NCI-H2107 treated with DMSO at 0.1 percent for 48 hours (cell line): Measurements from ENCODE around the gene NCDN.
A peak's percentile ranks its signal among the peaks of the same experiment; 100 is the strongest.

Experiments
- DNase-seq: peaks from one replicate; lab custom pipeline; 2025; ENCODE audit not compliant: unreplicated experiment; lab: John Stamatoyannopoulos, UW

Gene NCDN

DNA sequence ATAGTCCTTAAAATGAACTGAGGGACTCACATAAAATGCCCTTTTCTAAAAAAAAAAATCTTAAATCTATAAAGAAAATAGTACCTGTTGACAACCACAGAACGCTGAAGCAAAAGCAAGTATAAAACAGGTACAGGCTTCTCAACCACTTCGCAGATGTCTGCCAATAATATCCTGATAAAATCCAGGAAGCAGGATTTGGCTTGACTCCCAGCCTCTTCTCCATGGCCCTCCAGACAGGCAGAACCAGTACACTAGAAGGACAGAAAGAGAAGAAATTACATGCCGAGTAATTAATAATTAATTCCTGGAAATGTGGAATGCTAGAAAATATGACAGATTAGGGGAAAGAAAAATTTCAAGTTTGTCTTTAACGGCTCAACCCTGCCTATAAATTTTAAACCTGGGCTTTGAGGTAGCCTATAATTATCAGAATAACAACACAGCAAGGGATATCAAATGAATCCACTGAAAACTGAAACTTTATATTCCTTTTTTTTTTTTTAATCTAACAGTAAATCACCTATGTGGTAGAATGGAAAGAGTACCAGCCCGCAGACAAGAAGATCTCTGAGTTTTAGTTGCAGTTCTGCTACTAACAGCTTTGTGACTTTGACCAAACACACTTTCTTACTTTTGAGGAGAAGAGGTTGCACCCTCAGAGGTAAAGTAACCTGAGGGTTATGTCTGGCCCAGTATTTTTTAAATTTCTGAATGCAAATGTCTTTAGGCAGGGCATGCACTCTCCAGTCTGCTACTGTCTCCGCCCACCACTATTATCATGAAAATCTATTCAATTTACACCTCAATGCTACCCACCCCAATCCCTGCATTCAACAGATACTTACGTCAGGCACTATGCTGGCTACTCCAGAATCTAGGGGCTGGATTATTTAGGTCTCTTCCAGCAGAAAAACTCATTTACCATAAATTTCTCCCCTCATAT is 3.1 kb upstream of the NCDN start:
- DNase-seq: peak; percentile 70

DNA sequence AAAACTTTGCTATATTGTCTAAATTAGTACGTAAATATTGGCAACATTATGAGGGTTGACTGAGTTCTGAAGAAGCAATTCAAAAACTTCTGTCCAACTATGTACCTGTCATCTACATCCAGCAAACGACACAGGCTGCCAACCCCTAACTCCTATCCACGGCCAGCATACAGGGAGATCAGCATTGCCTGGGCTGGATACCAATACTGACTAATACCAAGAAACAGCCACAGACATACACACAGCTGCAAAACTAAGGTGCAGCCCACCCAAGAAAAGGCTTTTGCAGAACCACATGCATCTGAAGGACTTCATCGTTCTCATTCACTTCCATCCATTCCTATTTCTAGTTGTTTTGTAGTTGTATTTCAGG is 2.4 kb upstream of the NCDN start:
- DNase-seq: no peak

DNA sequence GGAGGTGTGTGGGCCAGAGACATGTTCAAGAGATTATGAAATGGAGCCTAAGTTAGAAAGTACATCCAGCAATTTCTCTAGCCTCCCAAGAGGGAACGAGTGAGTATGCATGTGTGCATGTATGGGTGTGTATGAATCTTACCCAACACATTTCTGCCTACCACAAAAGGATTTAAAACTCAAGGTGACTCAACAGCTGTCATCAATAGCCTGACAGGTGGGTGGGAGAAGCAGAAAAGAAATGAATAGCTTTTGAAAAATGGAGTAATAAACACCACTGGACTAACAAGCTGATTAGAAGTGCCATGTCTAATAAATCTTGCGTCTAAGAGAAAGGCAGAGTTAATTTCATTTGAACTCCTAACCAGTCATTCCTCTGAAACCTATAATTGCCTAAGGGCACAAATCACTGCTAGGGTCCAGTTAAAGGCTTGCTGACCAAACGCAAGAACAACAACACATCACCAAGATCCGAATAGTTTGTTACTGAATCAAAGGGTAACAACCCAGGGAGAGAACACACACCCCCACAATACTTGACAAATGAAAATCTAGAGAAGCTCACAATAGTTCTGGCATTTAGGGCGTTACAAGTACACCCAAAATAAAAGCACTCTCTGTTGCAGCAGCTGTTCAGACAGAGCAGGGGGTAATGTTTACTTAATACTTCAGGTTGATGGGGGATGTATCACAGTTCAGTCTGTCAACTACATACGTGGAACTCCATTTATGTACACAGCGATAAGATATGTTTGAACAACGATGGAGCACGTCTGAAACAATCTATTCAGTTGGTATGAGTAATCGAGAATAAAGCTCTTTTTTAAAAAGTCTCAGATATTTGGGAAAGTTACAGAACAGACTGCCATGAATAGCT is 1.8 kb upstream of the NCDN start:
- peak; percentile 86 for DNase-seq

DNA sequence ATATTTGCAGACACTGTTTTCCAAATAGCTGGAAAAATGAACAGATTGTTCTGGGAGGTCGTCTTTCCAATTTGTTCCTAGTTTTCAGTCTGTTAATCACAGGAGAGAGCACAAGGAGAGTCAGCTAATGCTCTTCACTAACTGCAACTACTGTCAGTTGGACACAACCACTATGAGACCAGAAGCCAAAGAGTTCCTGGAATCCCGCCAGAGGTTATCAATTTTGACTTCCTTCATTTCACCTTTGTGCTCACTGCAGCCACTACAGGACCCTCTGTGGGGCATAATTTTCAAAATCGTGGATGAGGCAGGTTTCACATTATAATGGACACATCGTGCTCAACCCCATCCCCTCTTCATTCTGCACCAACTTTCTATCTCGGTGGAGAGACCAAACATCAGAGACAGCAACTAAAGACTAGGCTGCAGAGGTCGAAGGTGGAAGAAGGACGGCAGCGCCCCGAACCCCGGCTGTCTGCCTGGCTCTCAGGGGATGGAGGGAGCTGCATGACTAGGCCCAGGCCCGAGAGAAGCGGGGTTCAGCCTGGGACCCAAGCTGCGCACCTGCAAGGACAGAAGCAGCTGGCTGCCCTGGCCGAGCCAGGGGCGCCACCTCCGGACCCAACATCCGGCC is 998 bp upstream of the NCDN start:
- no peak for DNase-seq

DNA sequence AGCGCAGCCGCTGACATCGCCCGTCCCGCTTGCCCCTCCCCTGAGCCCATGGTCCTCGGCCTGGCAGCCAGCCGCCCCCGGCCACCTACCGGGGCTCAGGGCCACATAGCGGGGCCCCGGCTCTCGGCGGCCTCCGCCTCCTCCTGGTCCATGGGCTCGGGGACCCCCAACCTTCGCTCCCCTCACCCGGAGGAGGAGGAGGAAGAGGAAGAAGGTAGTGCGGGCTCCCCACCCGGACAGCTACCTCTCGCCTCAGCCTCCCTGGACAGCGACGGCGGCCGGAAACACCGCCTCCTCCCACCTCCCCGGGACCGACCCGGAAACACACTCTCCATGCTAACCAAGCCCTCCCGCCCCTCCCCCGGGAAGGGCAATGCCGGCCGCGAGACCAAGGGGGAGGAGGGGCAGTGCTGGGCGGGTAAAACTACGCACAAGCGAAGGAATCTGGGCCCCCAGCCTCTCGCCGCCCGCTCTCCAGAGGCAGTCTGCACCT is 435 bp upstream of the NCDN start, which contains the start of gene KIAA0319L:
KIAA0319L (minus strand) TSS at position 286 of the 493 bp plus-strand sequence. CDS start 2,912 bp downstream, outside the sequence.
- DNase-seq: peak; percentile 80

DNA sequence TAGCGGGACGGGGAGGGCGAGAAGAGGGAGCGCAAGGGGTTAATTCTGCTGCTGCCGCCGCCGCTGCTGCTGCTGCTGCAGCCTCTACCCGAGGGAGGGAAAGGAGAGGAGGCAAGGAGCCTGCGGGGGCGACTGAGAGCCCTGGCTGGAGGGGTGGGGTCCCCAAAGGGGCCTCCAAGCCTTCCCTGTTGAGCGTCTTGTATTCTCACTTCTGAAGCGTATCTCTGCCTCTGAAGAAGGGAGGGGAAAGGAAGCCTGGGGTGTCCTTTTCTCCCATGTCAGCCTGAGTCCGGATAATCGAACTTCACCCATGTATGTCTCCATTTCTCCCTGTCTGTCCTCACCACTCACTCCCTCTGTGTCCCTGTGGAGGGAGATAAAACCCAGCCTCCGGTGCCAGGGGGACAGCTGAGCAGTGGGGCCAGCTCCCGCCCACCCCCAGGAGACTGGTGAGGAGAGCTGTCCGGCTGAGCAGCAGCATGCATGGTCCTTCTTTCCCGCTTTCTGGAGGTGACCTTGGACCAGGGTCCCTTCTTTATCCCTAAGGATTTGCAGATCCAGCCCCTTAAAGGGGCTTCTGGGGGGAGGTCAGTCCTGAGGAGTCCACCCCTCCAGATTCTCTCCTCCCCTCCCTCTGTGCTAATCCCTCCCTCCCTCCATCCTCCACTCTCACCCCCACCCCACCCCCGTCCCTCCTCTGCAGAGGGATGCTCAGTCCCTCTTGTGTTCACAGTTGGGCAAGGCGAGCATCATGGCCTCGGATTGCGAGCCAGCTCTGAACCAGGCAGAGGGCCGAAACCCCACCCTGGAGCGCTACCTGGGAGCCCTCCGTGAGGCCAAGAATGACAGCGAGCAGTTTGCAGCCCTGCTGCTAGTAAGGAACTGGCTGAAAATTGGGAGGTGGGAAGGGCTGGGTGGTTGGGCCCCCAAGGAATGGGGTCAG is 1.0 kb downstream of the NCDN start:
- DNase-seq: no peak

DNA sequence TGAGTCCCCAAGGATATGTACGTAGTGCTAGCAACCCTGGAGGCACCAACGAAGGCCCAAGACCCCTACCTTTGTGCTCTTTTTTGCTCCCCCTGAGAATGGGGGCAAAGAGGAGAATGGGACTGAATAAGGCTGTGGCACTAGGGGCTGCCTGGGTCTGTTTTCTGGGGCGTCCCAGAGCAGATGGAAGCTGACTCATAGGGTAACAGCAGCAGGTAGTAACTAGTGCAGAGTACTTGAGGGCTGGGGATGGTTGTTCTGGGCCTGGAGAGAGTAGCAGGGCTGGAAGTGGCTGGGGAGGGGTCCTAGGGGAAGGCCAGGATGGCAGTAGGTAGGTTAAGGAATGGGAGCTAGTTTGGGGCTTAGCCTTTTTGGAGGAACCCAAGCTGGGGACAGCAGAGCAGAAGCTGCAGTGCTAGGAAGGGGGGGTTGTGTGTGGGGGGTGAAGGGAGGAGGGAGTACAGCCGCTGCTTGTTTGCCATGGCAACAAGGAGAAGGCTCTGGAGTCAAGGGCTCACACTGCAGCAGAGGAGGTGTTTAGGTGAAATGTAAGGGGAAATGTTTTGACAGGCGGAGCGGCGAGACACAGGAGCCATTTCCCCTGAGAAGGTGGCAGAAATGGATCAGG is 1.8 kb downstream of the NCDN start:
- no peak for DNase-seq

GRCh38 chr1:35560256-35561225 is 2.9 kb downstream of the NCDN start:
- DNase-seq: no peak

DNA sequence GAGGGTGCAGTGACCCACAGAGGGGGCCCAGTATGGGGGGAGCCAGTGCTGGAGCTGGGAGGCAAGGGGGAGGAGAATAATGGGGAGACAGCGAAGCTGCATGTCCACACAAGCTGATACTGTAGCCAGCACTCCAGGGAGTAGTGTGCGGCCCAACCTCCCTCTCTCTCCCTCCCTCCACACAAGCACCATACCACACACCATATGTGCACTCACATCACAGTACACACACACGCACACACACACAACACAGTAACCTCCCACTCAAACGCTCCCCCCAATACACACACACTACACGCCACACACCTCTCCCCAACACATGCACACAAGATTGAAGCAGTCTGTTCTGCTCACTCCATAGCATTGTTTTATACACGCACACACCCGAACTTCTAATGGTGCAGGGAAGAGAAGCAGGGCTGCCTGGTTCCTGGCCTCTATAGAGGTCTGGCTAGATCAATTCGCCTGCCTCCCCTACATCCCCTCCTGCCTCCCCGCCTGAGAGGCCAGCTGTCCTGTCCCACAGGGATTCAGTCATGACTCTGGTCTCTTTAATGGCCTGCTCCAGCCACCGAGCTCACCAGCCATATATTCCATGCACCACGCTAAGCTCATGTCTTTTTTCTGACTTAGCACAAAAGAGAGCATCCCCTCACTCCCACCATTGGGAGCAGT is 3.8 kb downstream of the NCDN start:
- no peak for DNase-seq

DNA sequence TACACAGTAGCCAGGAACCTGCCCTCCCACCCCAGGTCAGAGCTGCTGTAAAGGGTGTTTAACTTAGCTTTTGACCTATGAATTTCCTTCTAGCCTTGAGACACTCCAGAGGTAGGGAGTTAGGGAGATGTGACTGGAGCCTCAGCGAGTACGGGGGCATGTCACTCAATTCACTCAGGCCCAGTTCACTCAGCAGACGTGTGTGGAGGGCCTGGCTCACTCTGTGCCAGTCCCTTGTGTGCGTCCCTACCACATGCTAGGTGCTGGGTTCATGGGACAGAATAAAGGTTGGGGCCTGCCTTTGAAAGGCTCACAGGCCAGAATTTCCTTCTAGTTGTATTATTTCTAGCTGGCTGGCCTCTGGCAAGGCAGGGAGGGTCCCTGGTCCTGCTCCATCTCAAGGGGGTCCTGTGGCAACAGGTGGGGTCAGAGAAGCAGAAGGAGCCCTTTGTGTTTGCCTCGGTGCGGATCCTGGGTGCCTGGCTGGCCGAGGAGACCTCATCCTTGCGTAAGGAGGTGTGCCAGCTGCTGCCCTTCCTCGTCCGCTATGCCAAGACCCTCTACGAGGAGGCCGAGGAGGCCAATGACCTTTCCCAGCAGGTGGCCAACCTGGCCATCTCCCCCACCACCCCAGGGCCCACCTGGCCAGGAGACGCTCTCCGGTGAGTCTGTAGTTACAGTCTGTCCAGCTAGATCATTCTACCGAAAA is 4.5 kb downstream of the NCDN start:
- no peak for DNase-seq

DNA sequence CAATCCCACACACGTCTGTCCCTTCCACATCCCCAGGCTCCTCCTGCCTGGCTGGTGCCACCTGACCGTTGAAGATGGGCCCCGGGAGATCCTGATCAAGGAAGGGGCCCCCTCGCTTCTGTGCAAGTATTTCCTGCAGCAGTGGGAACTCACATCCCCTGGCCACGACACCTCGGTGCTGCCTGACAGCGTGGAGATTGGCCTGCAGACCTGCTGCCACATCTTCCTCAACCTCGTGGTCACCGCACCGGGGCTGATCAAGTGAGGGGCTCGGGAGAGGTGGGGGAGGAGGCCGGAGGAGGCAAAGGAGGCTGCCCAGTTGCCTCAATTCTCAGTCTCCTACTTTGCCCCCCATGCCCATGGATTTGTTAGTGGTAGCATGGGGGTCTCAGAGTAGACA is 5.6 kb downstream of the NCDN start:
- no peak for DNase-seq

GRCh38 chr1:35564037-35564883 is 6.7 kb downstream of the NCDN start:
- peak; percentile 44 for DNase-seq

GRCh38 chr1:35564884-35565741 is 7.5 kb downstream of the NCDN start:
- DNase-seq: no peak

- DNase-seq: no peak
Measured at GRCh38 chr1:35565742-35566133, 8.1 kb downstream of the NCDN start.

DNA sequence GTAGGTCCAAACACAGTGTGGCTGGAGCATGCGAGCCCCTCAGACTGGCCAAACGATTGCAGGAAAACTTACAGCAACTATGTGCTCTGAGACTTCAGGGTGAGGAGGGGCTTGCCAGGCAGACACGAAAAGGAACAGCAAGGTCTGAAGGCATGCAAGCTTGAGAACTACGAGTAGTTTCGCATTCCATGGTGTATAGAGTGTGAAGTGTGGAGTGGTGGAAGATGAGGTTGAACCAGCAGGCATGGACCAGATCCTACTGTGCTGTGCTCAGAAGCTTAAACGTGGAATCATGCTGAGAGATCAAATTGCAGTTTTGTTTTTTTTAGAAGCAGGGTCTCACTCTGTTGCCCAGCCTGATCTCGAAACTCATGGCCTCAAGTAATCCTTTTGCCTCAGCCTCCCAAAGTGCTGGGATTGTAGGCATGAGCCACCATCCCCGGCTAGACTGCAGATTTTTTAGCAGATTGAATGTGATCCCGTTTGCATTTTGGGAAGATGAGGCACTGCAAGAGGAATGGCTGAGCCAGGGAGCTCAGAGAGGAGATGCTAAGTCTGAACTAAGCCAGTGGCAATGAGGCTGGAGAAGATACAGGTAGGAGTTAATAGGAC is 10.5 kb downstream of the NCDN start:
- DNase-seq: no peak
